Kidney (tissue), 14 donors: ENCODE data around the gene SIGMAR1. TPM values are rescaled to one million over a fixed set of nuclear protein-coding genes. Genes with fewer than 3 reads are reported as not detected.

Source experiments
- DNase-seq, 5 donors: peaks; one replicate each; pipeline ENCODE4 v3.0.0-alpha.2; 2013 to 2020
- FAIRE-seq: peaks from 2 replicates; lab custom pipeline; 2012; peaks lifted over from hg19 to GRCh38; lab: Jason Lieb, UNC
- H3K27ac ChIP-seq, 2 donors: one replicate each; pipeline ENCODE4 v1.7.0; 2013; ENCODE audit warnings: low read depth in 2 of 2, low read length in 2 of 2, inconsistent platforms in 1 of 2
- H3K27me3 ChIP-seq: one replicate; pipeline ENCODE4 v1.7.1; 2013; ENCODE audit warnings: low read length, inconsistent platforms; ENCODE audit not compliant: control insufficient read depth, insufficient read depth
- H3K36me3 ChIP-seq, 3 donors: one replicate each; pipeline versions ENCODE4 v1.7.0 to v1.7.1; 2013; ENCODE audit warnings: low read length in 3 of 3, control low read depth in 1 of 3, inconsistent platforms in 1 of 3; ENCODE audit not compliant: insufficient read depth in 3 of 3, control insufficient read depth in 2 of 3
- H3K4me1 ChIP-seq, 3 donors: one replicate each; pipeline versions ENCODE4 v1.7.0 to v1.7.1; 2013; ENCODE audit warnings: low read length in 3 of 3, inconsistent platforms in 1 of 3, low read depth in 1 of 3; ENCODE audit not compliant: control insufficient read depth in 2 of 3, insufficient read depth in 2 of 3
- H3K4me3 ChIP-seq, 3 donors: one replicate each; pipeline versions ENCODE4 v1.7.0 to v1.8.1; 2013; ENCODE audit warnings: low read length in 3 of 3, control low read depth in 1 of 3, inconsistent platforms in 1 of 3
- H3K9ac ChIP-seq, 3 donors: one replicate each; pipeline versions ENCODE4 v1.7.0 to v1.7.1; 2013; ENCODE audit warnings: low read length in 3 of 3, control low read depth in 1 of 3, inconsistent platforms in 1 of 3
- H3K9me3 ChIP-seq, 3 donors: one replicate each; pipeline versions ENCODE4 v1.7.0 to v1.7.1; 2013; ENCODE audit warnings: low read length in 3 of 3, control low read depth in 1 of 3, inconsistent platforms in 1 of 3; ENCODE audit not compliant: control insufficient read depth in 2 of 3, insufficient read depth in 1 of 3
- intact Hi-C: fragments of 100-400 bp; cut with DNase I; formaldehyde crosslinking; loops from one replicate; pipeline ENCODE4 v1.11.1; 2022
- polyA plus RNA-seq: library from polyadenylated mRNA; stranded (reverse); fragments of 350-450 nt; fragmentation: Illumina TruSeq; extraction: RNeasy Lipid Tissue Mini Kit (QIAGEN cat#74804); gene quantifications from one replicate; pipeline ENCODE4 v1.2.3, GENCODE V29; 2014; ENCODE audit warnings: low read depth, low replicate concordance; ENCODE audit not compliant: insufficient read depth
- total RNA-seq: library from RNA; stranded (reverse); fragmentation: NEBNext Ultra II Directional; extraction: Animal tissue kit (Norgen Biotek cat#: 25700); gene quantifications from one replicate; pipeline ENCODE4 v1.2.1, GENCODE V29; 2021
- TF ChIP-seq, protein P1 (sequence below): IDR thresholded peaks from 3 replicates; pipeline ENCODE4 v1.5.1; 2012; ENCODE audit warnings: mild to moderate bottlenecking, moderate library complexity, borderline replicate concordance; ENCODE audit not compliant: insufficient read depth; ENCODE audit errors: extremely low read depth
- donor health status: control.
- donor health status: control.
- donor health status: control.
- donor health status: control.
- donor health status: control.
- donor health status: DM: yes; HTN: yes; CAD: no.
- donor health status: Normal renal cell carcinoma (clear cell type).

Gene SIGMAR1
- total and polyA plus RNA-seq, 2 donors from 2014 or later: 40.6 to 43.3 TPM

DNA sequence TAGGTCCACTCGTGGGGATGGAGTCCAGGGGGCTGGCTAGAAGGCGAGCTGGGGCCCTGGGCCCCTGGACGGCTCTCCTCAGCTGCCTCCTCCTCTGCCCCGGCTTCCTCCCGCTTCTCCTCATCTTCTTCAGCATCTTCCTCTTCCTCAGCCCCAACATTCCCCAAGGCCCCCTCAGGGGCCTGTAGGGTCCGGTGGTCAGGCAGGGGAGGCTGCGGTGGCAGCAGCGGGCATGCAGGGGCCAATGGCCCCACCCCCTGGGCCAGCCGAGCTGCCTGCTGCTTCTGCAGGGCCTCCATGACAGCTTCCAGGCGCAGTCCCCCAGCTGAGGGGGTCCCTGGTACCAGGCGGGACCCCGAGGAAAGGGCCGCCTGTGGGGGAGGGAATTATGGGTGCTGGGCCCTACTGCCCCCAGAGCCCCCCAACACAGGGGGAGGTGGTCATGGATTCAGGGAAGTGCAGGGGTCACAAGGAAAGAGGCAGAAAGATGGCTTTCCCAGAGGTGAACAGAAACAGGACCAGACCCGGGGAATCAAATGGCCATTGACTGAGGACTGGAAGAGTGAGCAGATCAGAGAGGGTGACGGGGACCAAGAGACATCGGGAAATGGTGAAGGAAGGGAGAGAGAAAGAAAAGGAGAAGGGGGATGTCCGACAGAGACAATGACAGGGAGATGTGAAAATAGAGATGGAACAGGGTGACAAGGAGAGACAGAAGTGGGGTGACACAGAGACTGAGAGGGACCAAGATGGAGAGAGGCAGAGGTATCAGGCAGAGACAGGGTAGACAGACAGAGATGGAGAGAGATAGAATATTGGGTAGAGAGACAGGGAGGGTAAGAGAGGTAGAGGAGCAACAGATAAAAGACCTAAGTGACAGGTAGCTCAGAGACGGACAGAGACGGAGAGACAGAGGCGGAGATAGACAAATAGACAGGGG is 9.6 kb downstream of the SIGMAR1 start:
- Histone ChIP-seq H3K36me3 (no peaks in the 10 kb centered on the region), H3K9me3 (no peaks in the 10 kb centered on the region), H3K27me3 (peaks cover 44% of the 10 kb centered on the region), H3K4me1 (peaks cover 0 to 11% (median 0%) of the 10 kb centered on the region in 3 donors), H3K4me3 (peak overlapping the region in 1 of 3 donors; percentile 21), H3K27ac (no peak overlapping the region), H3K9ac (no peak overlapping the region)
- TF ChIP-seq, protein P1, sequence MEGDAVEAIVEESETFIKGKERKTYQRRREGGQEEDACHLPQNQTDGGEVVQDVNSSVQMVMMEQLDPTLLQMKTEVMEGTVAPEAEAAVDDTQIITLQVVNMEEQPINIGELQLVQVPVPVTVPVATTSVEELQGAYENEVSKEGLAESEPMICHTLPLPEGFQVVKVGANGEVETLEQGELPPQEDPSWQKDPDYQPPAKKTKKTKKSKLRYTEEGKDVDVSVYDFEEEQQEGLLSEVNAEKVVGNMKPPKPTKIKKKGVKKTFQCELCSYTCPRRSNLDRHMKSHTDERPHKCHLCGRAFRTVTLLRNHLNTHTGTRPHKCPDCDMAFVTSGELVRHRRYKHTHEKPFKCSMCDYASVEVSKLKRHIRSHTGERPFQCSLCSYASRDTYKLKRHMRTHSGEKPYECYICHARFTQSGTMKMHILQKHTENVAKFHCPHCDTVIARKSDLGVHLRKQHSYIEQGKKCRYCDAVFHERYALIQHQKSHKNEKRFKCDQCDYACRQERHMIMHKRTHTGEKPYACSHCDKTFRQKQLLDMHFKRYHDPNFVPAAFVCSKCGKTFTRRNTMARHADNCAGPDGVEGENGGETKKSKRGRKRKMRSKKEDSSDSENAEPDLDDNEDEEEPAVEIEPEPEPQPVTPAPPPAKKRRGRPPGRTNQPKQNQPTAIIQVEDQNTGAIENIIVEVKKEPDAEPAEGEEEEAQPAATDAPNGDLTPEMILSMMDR: no peak
- FAIRE-seq: no peak
- DNase-seq: no peak
- intact Hi-C loops: no loop called here

GRCh38 chr9:34625186-34625486 is 12.5 kb downstream of the SIGMAR1 start:
- intact Hi-C loops: no loop called here
- Histone ChIP-seq H3K27me3 (peaks cover 39% of the 10 kb centered on the region), H3K27ac (no peak overlapping the region), H3K9me3 (no peaks in the 10 kb centered on the region), H3K4me3 (no peak overlapping the region), H3K9ac (no peak overlapping the region), H3K36me3 (no peaks in the 10 kb centered on the region), H3K4me1 (peaks cover 0 to 13% (median 4%) of the 10 kb centered on the region in 3 donors)
- FAIRE-seq: no peak
- no peak for DNase-seq
- TF ChIP-seq, protein P1: no peak

DNA sequence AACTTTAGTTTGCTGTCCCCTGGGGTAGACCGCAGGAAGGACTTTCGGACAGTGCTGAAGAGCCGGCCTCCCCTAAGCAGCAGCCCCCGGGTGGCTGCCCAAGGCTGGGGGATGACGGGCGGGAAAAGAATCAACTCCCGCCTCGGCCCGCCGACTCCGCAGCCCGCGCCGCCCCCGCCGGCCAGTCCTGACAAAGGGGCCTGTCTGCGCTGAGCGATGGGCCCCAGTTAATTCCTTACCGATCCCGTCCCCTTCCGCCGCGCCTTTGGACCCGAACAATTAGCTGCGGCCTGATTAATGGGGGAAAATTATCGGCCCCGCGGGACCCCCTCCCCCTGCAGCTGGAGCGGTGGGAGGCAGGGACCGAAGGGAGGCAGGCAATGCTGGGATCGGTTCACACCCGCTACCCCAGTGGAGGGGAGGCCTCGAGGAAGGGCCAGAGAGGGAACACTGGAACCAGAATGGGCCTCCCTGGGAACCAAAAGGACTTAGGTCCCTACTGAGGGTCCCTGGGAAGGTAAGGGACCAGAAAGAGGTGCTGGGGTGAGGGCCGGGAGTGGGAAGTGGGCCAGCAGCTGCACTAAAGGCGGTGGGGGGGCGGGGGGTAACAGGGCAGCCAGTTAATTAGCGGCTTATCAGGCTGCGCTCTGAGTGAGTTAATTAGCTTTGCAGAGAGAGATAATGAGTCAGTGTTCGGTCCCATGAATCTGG is 13.0 kb downstream of the SIGMAR1 start:
- Histone ChIP-seq H3K27ac (no peak overlapping the region), H3K4me3 (no peak overlapping the region), H3K4me1 (peaks cover under 1 to 17% (median 4%) of the 10 kb centered on the region in 3 donors), H3K27me3 (peaks cover 39% of the 10 kb centered on the region), H3K36me3 (no peaks in the 10 kb centered on the region), H3K9ac (no peak overlapping the region), H3K9me3 (no peaks in the 10 kb centered on the region)
- TF ChIP-seq, protein P1: no peak
- intact Hi-C loops: no loop called here
- no peak for FAIRE-seq
- peak in 3 of 5 donors; percentile 37 to 64 (median 62) for DNase-seq
